ENCODE measurements around the gene GPR15LG. TPM values are rescaled to one million over a fixed set of nuclear protein-coding genes. Genes with fewer than 3 reads are reported as not detected.
A peak's percentile ranks its signal among the peaks of the same experiment; 100 is the strongest.

Gene GPR15LG
- total and polyA plus RNA-seq, 2 donors (not counting 3 experiments of a cell fraction or from before 2014, with no cell fraction given): not detected

- no peak overlapping the region for H3K4me3 ChIP-seq (replicated peaks in 1 of 3; ENCODE audit: insufficient read depth in 1 of 3, low read depth in 1 of 3, low read length in 3 of 3)
- no peak overlapping the region for H3K27ac ChIP-seq (ENCODE audit: insufficient read depth, low read depth, low read length)
- peaks cover 0 to 5% of the 10 kb centered on the region in 2 experiments for H3K27me3 ChIP-seq (ENCODE audit: control insufficient read depth in 2 of 2, insufficient read depth in 2 of 2, low read length in 2 of 2)
- CTCF ChIA-PET: interaction anchor here (0.8 to 3.4 kb wide), 2 partner anchors 10 to 11 kb away, joined by 3 to 27 read pairs; no protein-coding TSS in a partner anchor
- peaks cover 12% of the 10 kb centered on the region for H3K4me1 ChIP-seq (ENCODE audit: control insufficient read depth, extremely low read depth, insufficient read depth, low read length)
- no peak overlapping the region for H3K4me2 ChIP-seq (ENCODE audit: insufficient read depth, low read length)
- no peak overlapping the region for H3K9ac ChIP-seq (replicated peaks; ENCODE audit: extremely low read depth, insufficient read depth, low read length)
- no peaks in the 10 kb centered on the region for H3K9me1 ChIP-seq (replicated peaks; ENCODE audit: control insufficient read depth, extremely low read depth, insufficient read depth, low read length)
- H4K20me1 ChIP-seq (replicated peaks; ENCODE audit: control insufficient read depth, extremely low read depth, insufficient read depth, low read length): no peaks in the 10 kb centered on the region
- TF ChIP-seq JUN (IDR thresholded peaks at IDR 0.05; ENCODE audit: borderline replicate concordance, insufficient read depth, insufficient read length, low read depth) (no peak), GATA2 (IDR thresholded peaks at IDR 0.05; ENCODE audit: insufficient read depth, insufficient read length, low read depth, low read length) (no peak)
- no peak overlapping the region for H2AFZ ChIP-seq (ENCODE audit: low read depth, low read length)
- POLR2A ChIA-PET: no interaction called here
- intact Hi-C loops (cut with micrococcal nuclease) (loop anchor here (5.0 kb wide), 1 partner anchor 404 kb away; no protein-coding TSS in a partner anchor), dilution Hi-C loops (cut with MboI; ENCODE audit: extremely low pct_ligation_motif_present, low sequenced_read_pairs) (no loop called here)
- H3K9me3 ChIP-seq (replicated peaks; ENCODE audit: control insufficient read depth, insufficient read depth, low read length): no peaks in the 10 kb centered on the region
- DNase-seq (ENCODE audit: low read depth, low spot score): no peak
- no TSS peak for BruUV-seq (replicated peaks)
- FAIRE-seq: no peak
- peaks cover 22% of the 10 kb centered on the region for H3K79me2 ChIP-seq (ENCODE audit: control insufficient read depth, insufficient read depth, low read length)
- H3K36me3 ChIP-seq (ENCODE audit: control insufficient read depth in 2 of 2, extremely low read depth in 1 of 2, insufficient read depth in 2 of 2, low read length in 2 of 2): no peaks in the 10 kb centered on the region
Measured at GRCh38 chr10:84137811-84138210, 35.8 kb upstream of the GPR15LG start.

- H3K9me3 ChIP-seq (replicated peaks; ENCODE audit: control insufficient read depth, insufficient read depth, low read length): no peaks in the 10 kb centered on the region
- H3K4me3 ChIP-seq (replicated peaks in 1 of 3; ENCODE audit: insufficient read depth in 1 of 3, low read depth in 1 of 3, low read length in 3 of 3): peak overlapping the region; percentile 35 to 87 (median 68)
- TSS peak; percentile 93 for BruUV-seq (replicated peaks)
- H4K20me1 ChIP-seq (replicated peaks; ENCODE audit: control insufficient read depth, extremely low read depth, insufficient read depth, low read length): no peaks in the 10 kb centered on the region
- H3K27ac ChIP-seq (ENCODE audit: insufficient read depth, low read depth, low read length): peak overlapping the region; percentile 64
- intact Hi-C loops (cut with micrococcal nuclease): loop anchor here (1.0 to 5.0 kb wide), 2 partner anchors 10 to 404 kb away; no protein-coding TSS in a partner anchor
- H3K9me1 ChIP-seq (replicated peaks; ENCODE audit: control insufficient read depth, extremely low read depth, insufficient read depth, low read length): no peaks in the 10 kb centered on the region
- H3K79me2 ChIP-seq (ENCODE audit: control insufficient read depth, insufficient read depth, low read length): peaks cover 22% of the 10 kb centered on the region
- peaks cover 12% of the 10 kb centered on the region for H3K4me1 ChIP-seq (ENCODE audit: control insufficient read depth, extremely low read depth, insufficient read depth, low read length)
- H3K9ac ChIP-seq (replicated peaks; ENCODE audit: extremely low read depth, insufficient read depth, low read length): peak overlapping the region; percentile 97
- H3K36me3 ChIP-seq (ENCODE audit: control insufficient read depth in 2 of 2, extremely low read depth in 1 of 2, insufficient read depth in 2 of 2, low read length in 2 of 2): peaks cover 3 to 4% of the 10 kb centered on the region in 2 experiments
- H3K27me3 ChIP-seq (ENCODE audit: control insufficient read depth in 2 of 2, insufficient read depth in 2 of 2, low read length in 2 of 2): peaks cover 0 to 5% of the 10 kb centered on the region in 2 experiments
- ChIA-PET POLR2A (interaction anchor here (1.0 kb wide), 1 partner anchor 9 kb away, joined by 6 read pairs; no protein-coding TSS in a partner anchor), CTCF (interaction anchor here (1.0 to 3.4 kb wide), 4 partner anchors 9 to 398 kb away, joined by 3 to 27 read pairs (median 4); no protein-coding TSS in a partner anchor)
- H3K4me2 ChIP-seq (ENCODE audit: insufficient read depth, low read length): peak overlapping the region; percentile 94
- H2AFZ ChIP-seq (ENCODE audit: low read depth, low read length): peak overlapping the region; percentile 99
- TF ChIP-seq GATA2 (IDR thresholded peaks at IDR 0.05; ENCODE audit: insufficient read depth, insufficient read length, low read depth, low read length) (no peak), POLR2A (IDR thresholded peaks at IDR 0.05; ENCODE audit: low read depth, low read length) (no peak), JUN (IDR thresholded peaks at IDR 0.05; ENCODE audit: borderline replicate concordance, insufficient read depth, insufficient read length, low read depth) (no peak), FOS (IDR thresholded peaks at IDR 0.05; ENCODE audit: borderline replicate concordance, insufficient read depth, low read length) (no peak), MAX (IDR thresholded peaks at IDR 0.05; ENCODE audit: insufficient read depth, insufficient read length) (no peak), EZH2 (IDR thresholded peaks at IDR 0.05; ENCODE audit: borderline replicate concordance, low read depth, low read length, severe bottlenecking) (no peak), POLR2AphosphoS5 (IDR thresholded peaks at IDR 0.05; ENCODE audit: insufficient read depth, low read depth, low read length) (no peak), CTCF (IDR thresholded peaks at IDR 0.05; ENCODE audit: extremely low read depth in 1 of 2, insufficient read depth in 1 of 2, low read depth in 1 of 2, low read length in 2 of 2) (no peak)
- dilution Hi-C loops (cut with MboI; ENCODE audit: extremely low pct_ligation_motif_present, low sequenced_read_pairs): no loop called here
- FAIRE-seq (no peak), DNase-seq (ENCODE audit: low read depth, low spot score) (no peak)
Measured at GRCh38 chr10:84138478-84139125, 35.0 kb upstream of the GPR15LG start.

All from endothelial cell of umbilical vein (primary cell).